Breast epithelium (tissue), 4 donors: ENCODE data around the gene EFNA1. TPM values are rescaled to one million over a fixed set of nuclear protein-coding genes. Genes with fewer than 3 reads are reported as not detected.

Source experiments
- DNase-seq, 2 donors: peaks; one replicate each; pipeline ENCODE4 v3.0.0-alpha.2; 2019; ENCODE audit warnings: low spot score in 2 of 2
- H3K27ac ChIP-seq, 2 donors: fragments of 200-600 bp; sonication (generic) in 1 of 2; one replicate each; pipeline ENCODE4 v1.5.1; 2016 to 2019; ENCODE audit warnings: mild to moderate bottlenecking in 1 of 2
- H3K27me3 ChIP-seq, 2 donors: fragments of 200-600 bp; sonication (generic) in 1 of 2; one replicate each; pipeline versions ENCODE4 v1.5.1 to v1.6.0; 2017 to 2019; ENCODE audit warnings: control low read depth in 1 of 2, mild to moderate bottlenecking in 1 of 2
- H3K36me3 ChIP-seq: fragments of 200-600 bp; one replicate; pipeline ENCODE4 v1.5.1; 2019
- H3K4me1 ChIP-seq, 2 donors: fragments of 200-600 bp; sonication (generic); one replicate each; pipeline ENCODE4 v1.5.1; 2016 to 2019; ENCODE audit warnings: control low read depth in 1 of 2
- H3K4me3 ChIP-seq, 3 donors: fragments of 200-600 bp; sonication (generic); 1 replicate in 2 of 3; 2 replicates in 1 of 3; pipeline ENCODE4 v1.5.1; 2016 to 2019; ENCODE audit warnings: mild to moderate bottlenecking in 3 of 3, moderate library complexity in 2 of 3
- H3K9me3 ChIP-seq, 2 donors: fragments of 200-600 bp; sonication (generic) in 1 of 2; one replicate each; pipeline ENCODE4 v1.5.1; 2016 to 2019; ENCODE audit warnings: control low read depth in 1 of 2
- CTCF ChIP-seq, 3 donors: fragments of 450-650 bp; IDR thresholded peaks; one replicate each; pipeline ENCODE4 v1.5.1; 2016 to 2017; ENCODE audit warnings: antibody characterized with exemption in 3 of 3, mild to moderate bottlenecking in 3 of 3, moderate library complexity in 3 of 3
- POLR2A ChIP-seq: fragments of 450-650 bp; IDR thresholded peaks from one replicate; pipeline ENCODE4 v1.6.1; 2016; ENCODE audit warnings: antibody characterized with exemption, mild to moderate bottlenecking, moderate library complexity
- POLR2AphosphoS5 ChIP-seq, 3 donors: sonication (generic); formaldehyde crosslinking; IDR thresholded peaks; one replicate each; pipeline ENCODE4 v1.6.1; 2017; ENCODE audit warnings: antibody characterized with exemption in 3 of 3
- intact Hi-C: fragments of 100-400 bp; cut with DNase I; formaldehyde crosslinking; loops from one replicate; pipeline ENCODE4 v1.15.1; 2023; ENCODE audit warnings: low total_unique reads
- total RNA-seq, 3 donors: library from RNA; depleted of rRNA; stranded (reverse); fragments of >200 nt; gene quantifications; one replicate each; pipeline ENCODE4 v1.1.0, GENCODE V29; 2016

EFNA1 gene
- total RNA-seq, 3 donors from 2014 or later = 18.7 to 163 (median 120) TPM

- Histone ChIP-seq H3K36me3 (no peaks in the 10 kb centered on the region), H3K4me3 (peak overlapping the region; percentile 60 to 96 (median 60)), H3K9me3 (no peaks in the 10 kb centered on the region), H3K27me3 (no peaks in the 10 kb centered on the region), H3K4me1 (peaks cover 3 to 29% of the 10 kb centered on the region in 2 donors), H3K27ac (peak overlapping the region; percentile 95 to 97)
- peak in 1 of 2 donors; percentile 52 for DNase-seq
- no peak for TF ChIP-seq CTCF (IDR thresholded peaks at IDR 0.05)
- peak in 2 of 3 donors; percentile 27 to 57 for TF ChIP-seq POLR2AphosphoS5 (IDR thresholded peaks at IDR 0.05)
- TF ChIP-seq POLR2A = peak; percentile 27
- intact Hi-C loops = no loop called here
Measured at GRCh38 chr1:155128755-155129473, 1.2 kb downstream of the EFNA1 start.

- DNase-seq = no peak
- Histone ChIP-seq H3K36me3 (no peaks in the 10 kb centered on the region), H3K27ac (peak overlapping the region; percentile 95 to 97), H3K4me3 (peak overlapping the region; percentile 60 to 96 (median 60)), H3K9me3 (no peaks in the 10 kb centered on the region), H3K27me3 (no peaks in the 10 kb centered on the region), H3K4me1 (peaks cover 3 to 39% of the 10 kb centered on the region in 2 donors)
- TF ChIP-seq POLR2A = no peak
- TF ChIP-seq CTCF (IDR thresholded peaks at IDR 0.05) = no peak
- TF ChIP-seq POLR2AphosphoS5 (IDR thresholded peaks at IDR 0.05) = no peak
- intact Hi-C loops = no loop called here
Measured at GRCh38 chr1:155130272-155131006, 2.8 kb downstream of the EFNA1 start.

- Histone ChIP-seq H3K4me3 (peak overlapping the region in 1 of 3 donors; percentile 96), H3K4me1 (peaks cover 0 to 32% of the 10 kb centered on the region in 2 donors), H3K36me3 (no peaks in the 10 kb centered on the region), H3K9me3 (no peaks in the 10 kb centered on the region), H3K27me3 (no peaks in the 10 kb centered on the region), H3K27ac (peak overlapping the region; percentile 97)
- no peak for TF ChIP-seq CTCF (IDR thresholded peaks at IDR 0.05)
- TF ChIP-seq POLR2AphosphoS5 (IDR thresholded peaks at IDR 0.05) = no peak
- no peak for TF ChIP-seq POLR2A
- intact Hi-C loops = no loop called here
- no peak for DNase-seq
Measured at GRCh38 chr1:155131285-155131684, 3.6 kb downstream of the EFNA1 start.

- Histone ChIP-seq H3K36me3 (no peaks in the 10 kb centered on the region), H3K4me1 (peaks cover 0 to 32% of the 10 kb centered on the region in 2 donors), H3K9me3 (no peaks in the 10 kb centered on the region), H3K27ac (peak overlapping the region; percentile 97), H3K4me3 (peak overlapping the region in 1 of 3 donors; percentile 96), H3K27me3 (no peaks in the 10 kb centered on the region)
- no peak for TF ChIP-seq POLR2A
- no peak for TF ChIP-seq CTCF (IDR thresholded peaks at IDR 0.05)
- TF ChIP-seq POLR2AphosphoS5 (IDR thresholded peaks at IDR 0.05) = no peak
- DNase-seq = no peak
- intact Hi-C loops = no loop called here
Measured at GRCh38 chr1:155131856-155132255, 4.2 kb downstream of the EFNA1 start.

- peak overlapping the region in 1 of 3 donors; percentile 76 for H3K4me3 ChIP-seq
- H3K36me3 ChIP-seq = no peaks in the 10 kb centered on the region
- intact Hi-C loops = no loop called here
- peak overlapping the region; percentile 97 for H3K27ac ChIP-seq
- no peaks in the 10 kb centered on the region for H3K9me3 ChIP-seq
- no peaks in the 10 kb centered on the region for H3K27me3 ChIP-seq
- H3K4me1 ChIP-seq = peaks cover 0 to 32% of the 10 kb centered on the region in 2 donors
- DNase-seq = no peak
- TF ChIP-seq POLR2AphosphoS5 (IDR thresholded peaks at IDR 0.05) = no peak
- TF ChIP-seq POLR2A = no peak
- no peak for TF ChIP-seq CTCF (IDR thresholded peaks at IDR 0.05)
Measured at GRCh38 chr1:155133799-155134281, 6.2 kb downstream of the EFNA1 start.
